HG03280 (cell line): ENCODE data around the gene PCAT7.
"Not testable (repeated sequence)": the region's sequence is repeated elsewhere in the genome, so short reads cannot be mapped to it uniquely, and the experiment has no call there.

Source experiments
- ATAC-seq: cut with Tn5 transposase; IDR thresholded peaks from one replicate; pipeline ENCODE4 v1.9.1; 2021; ENCODE audit warnings: mild to moderate bottlenecking, moderate library complexity; ENCODE audit not compliant: unreplicated experiment

The PCAT7 gene

GRCh38 chr9:94560237-94560636 lies 5.4 kb downstream of the PCAT7 start:
- ATAC-seq: no peak

- ATAC-seq: no peak
Observed at GRCh38 chr9:94563548-94563947, 8.7 kb downstream of the PCAT7 start.

GRCh38 chr9:94564279-94564678 lies 9.4 kb downstream of the PCAT7 start:
- ATAC-seq: not testable (repeated sequence)

- no peak for ATAC-seq
Observed at GRCh38 chr9:94566550-94566949, 11.7 kb downstream of the PCAT7 start.

- no peak for ATAC-seq
Observed at GRCh38 chr9:94567271-94567670, 12.4 kb downstream of the PCAT7 start.

GRCh38 chr9:94568250-94568889 lies 13.5 kb downstream of the PCAT7 start:
- no peak for ATAC-seq

GRCh38 chr9:94568972-94569712 lies 14.3 kb downstream of the PCAT7 start:
- no peak for ATAC-seq

- ATAC-seq: no peak
Observed at GRCh38 chr9:94576131-94576530, 21.2 kb downstream of the PCAT7 start.

GRCh38 chr9:94577036-94577435 lies 22.2 kb downstream of the PCAT7 start:
- no peak for ATAC-seq

- no peak for ATAC-seq
Observed at GRCh38 chr9:94577571-94577970, 22.7 kb downstream of the PCAT7 start.

- ATAC-seq: no peak
Observed at GRCh38 chr9:94581728-94582127, 26.8 kb downstream of the PCAT7 start.

GRCh38 chr9:94584555-94584954 lies 29.7 kb downstream of the PCAT7 start:
- no peak for ATAC-seq

GRCh38 chr9:94586316-94586715 lies 31.4 kb downstream of the PCAT7 start:
- ATAC-seq: no peak

GRCh38 chr9:94586814-94587213 lies 31.9 kb downstream of the PCAT7 start:
- ATAC-seq: no peak

- no peak for ATAC-seq
Observed at GRCh38 chr9:94588681-94589080, 33.8 kb downstream of the PCAT7 start.

- not testable (repeated sequence) for ATAC-seq
Observed at GRCh38 chr9:94591046-94591545, 36.2 kb downstream of the PCAT7 start.

GRCh38 chr9:94591876-94592275 lies 37.0 kb downstream of the PCAT7 start:
- no peak for ATAC-seq

GRCh38 chr9:94592683-94593082 lies 37.8 kb downstream of the PCAT7 start:
- not testable (repeated sequence) for ATAC-seq

- ATAC-seq: no peak
Observed at GRCh38 chr9:94593459-94594345, 38.8 kb downstream of the PCAT7 start, which contains the start of gene FBP2. Gene FBP2 (minus strand): TSS chr9:94593824. CDS start chr9:94593726, 98 bp downstream.

GRCh38 chr9:94599102-94599501 lies 44.2 kb downstream of the PCAT7 start:
- ATAC-seq: no peak

- ATAC-seq: no peak
Observed at GRCh38 chr9:94600258-94600657, 45.4 kb downstream of the PCAT7 start.
